HG03064 (cell line): ENCODE results near the gene MAP7D2.

Source experiments
- ATAC-seq: cut with Tn5 transposase; IDR thresholded peaks from one replicate; pipeline ENCODE4 v1.9.1; 2021; ENCODE audit warnings: low read depth; ENCODE audit not compliant: unreplicated experiment

Gene MAP7D2

GRCh38 chrX:20118065-20118824 is 1.5 kb upstream of the MAP7D2 start:
- no peak for ATAC-seq

- ATAC-seq: no peak
These were observed 575 bp downstream of the MAP7D2 start for GRCh38 chrX:20116087-20116576.

GRCh38 chrX:20112022-20112774 is 4.5 kb downstream of the MAP7D2 start:
- ATAC-seq: no peak

- no peak for ATAC-seq
These were observed 5.4 kb downstream of the MAP7D2 start for GRCh38 chrX:20111271-20111670.

GRCh38 chrX:20101934-20102581 is 14.6 kb downstream of the MAP7D2 start:
- ATAC-seq: no peak

GRCh38 chrX:20091499-20091898 is 25.2 kb downstream of the MAP7D2 start:
- no peak for ATAC-seq

- no peak for ATAC-seq
These were observed 26.9 kb downstream of the MAP7D2 start for GRCh38 chrX:20089845-20090244.

- no peak for ATAC-seq
These were observed 36.4 kb downstream of the MAP7D2 start for GRCh38 chrX:20080277-20080676.

- no peak for ATAC-seq
These were observed 45.1 kb downstream of the MAP7D2 start for GRCh38 chrX:20071511-20072079.

- ATAC-seq: no peak
These were observed 48.8 kb downstream of the MAP7D2 start for GRCh38 chrX:20067709-20068561.

- peak; percentile 61 for ATAC-seq
These were observed 49.6 kb downstream of the MAP7D2 start for GRCh38 chrX:20066968-20067708.

GRCh38 chrX:20063716-20064351 is 52.9 kb downstream of the MAP7D2 start:
- ATAC-seq: no peak

- no peak for ATAC-seq
These were observed 53.6 kb downstream of the MAP7D2 start for GRCh38 chrX:20063153-20063552.

GRCh38 chrX:20061855-20062254 is 54.9 kb downstream of the MAP7D2 start:
- ATAC-seq: no peak

GRCh38 chrX:20060961-20061748 is 55.6 kb downstream of the MAP7D2 start:
- ATAC-seq: peak; percentile 71

- no peak for ATAC-seq
These were observed 57.1 kb downstream of the MAP7D2 start for GRCh38 chrX:20059467-20060128.

- no peak for ATAC-seq
These were observed 59.2 kb downstream of the MAP7D2 start for GRCh38 chrX:20057479-20057878.

GRCh38 chrX:20056704-20057103 is 60.0 kb downstream of the MAP7D2 start:
- ATAC-seq: no peak
